Measurements from ENCODE around the gene F13A1.

Gene F13A1

GRCh38 chr6:6365242-6365641 lies 44.8 kb upstream of the F13A1 start:
- H3K4me3 ChIP-seq (ENCODE audit: insufficient read depth, low read length, poor library complexity, severe bottlenecking), result no peak overlapping the region
- no peaks in the 10 kb centered on the region for H3K9me3 ChIP-seq (ENCODE audit: insufficient read depth, low read length)
- no peak for TF ChIP-seq CTCF (IDR thresholded peaks at IDR 0.05; ENCODE audit: insufficient read depth, low read length, poor library complexity, severe bottlenecking)
- no peak for TF ChIP-seq EZH2phosphoT487 (conservative IDR thresholded peaks at IDR 0.05; ENCODE audit: low read length)

GRCh38 chr6:6362056-6362840 lies 41.8 kb upstream of the F13A1 start:
- no peak overlapping the region for H2AFZ ChIP-seq (ENCODE audit: low read depth, low read length, severe bottlenecking)
- H3F3A ChIP-seq (ENCODE audit: insufficient read depth), result no peaks in the 10 kb centered on the region
- H3K36me3 ChIP-seq (ENCODE audit: low read length), result no peaks in the 10 kb centered on the region
- no peaks in the 10 kb centered on the region for H3K9me3 ChIP-seq (ENCODE audit: insufficient read depth, low read length)
- H3K9me2 ChIP-seq (replicated peaks; ENCODE audit: insufficient read depth, low read length), result no peaks in the 10 kb centered on the region
- no peak for TF ChIP-seq CTCF (IDR thresholded peaks at IDR 0.05; ENCODE audit: insufficient read depth, low read length, poor library complexity, severe bottlenecking)
- no peak for TF ChIP-seq EZH2phosphoT487 (conservative IDR thresholded peaks at IDR 0.05; ENCODE audit: low read length)
- no peaks in the 10 kb centered on the region for H4K20me1 ChIP-seq (ENCODE audit: low read depth, low read length)
- H3K4me2 ChIP-seq (ENCODE audit: low read depth, low read length, poor library complexity, severe bottlenecking), result no peak overlapping the region
- no peak overlapping the region for H3K4me3 ChIP-seq (ENCODE audit: insufficient read depth, low read length, poor library complexity, severe bottlenecking)
- no peak overlapping the region for H3K9ac ChIP-seq (ENCODE audit: low read length)
- no peaks in the 10 kb centered on the region for H3K79me2 ChIP-seq (ENCODE audit: insufficient read depth, low read length)
- H3K27me3 ChIP-seq (ENCODE audit: low read length), result no peaks in the 10 kb centered on the region
- no peak overlapping the region for H3K27ac ChIP-seq (ENCODE audit: low read depth, low read length)

More at GRCh38 chr6:6365242-6365641, 44.8 kb upstream of the F13A1 start:
- no peak overlapping the region for H3K9ac ChIP-seq (ENCODE audit: low read length)
- no peaks in the 10 kb centered on the region for H3K27me3 ChIP-seq (ENCODE audit: low read length)
- H3K36me3 ChIP-seq (ENCODE audit: low read length), result no peaks in the 10 kb centered on the region
- no peaks in the 10 kb centered on the region for H3K9me2 ChIP-seq (replicated peaks; ENCODE audit: insufficient read depth, low read length)
- H2AFZ ChIP-seq (ENCODE audit: low read depth, low read length, severe bottlenecking), result no peak overlapping the region
- no peaks in the 10 kb centered on the region for H4K20me1 ChIP-seq (ENCODE audit: low read depth, low read length)
- no peaks in the 10 kb centered on the region for H3F3A ChIP-seq (ENCODE audit: insufficient read depth)
- no peak overlapping the region for H3K27ac ChIP-seq (ENCODE audit: low read depth, low read length)
- no peak overlapping the region for H3K4me2 ChIP-seq (ENCODE audit: low read depth, low read length, poor library complexity, severe bottlenecking)
- H3K79me2 ChIP-seq (ENCODE audit: insufficient read depth, low read length), result no peaks in the 10 kb centered on the region

- Histone ChIP-seq H3K4me2 (ENCODE audit: low read depth, low read length, poor library complexity, severe bottlenecking) (no peak overlapping the region), H3K79me2 (ENCODE audit: insufficient read depth, low read length) (no peaks in the 10 kb centered on the region), H3K9me2 (replicated peaks; ENCODE audit: insufficient read depth, low read length) (no peaks in the 10 kb centered on the region), H3K27ac (ENCODE audit: low read depth, low read length) (no peak overlapping the region), H2AFZ (ENCODE audit: low read depth, low read length, severe bottlenecking) (no peak overlapping the region), H3K9ac (ENCODE audit: low read length) (no peak overlapping the region), H3K36me3 (ENCODE audit: low read length) (no peaks in the 10 kb centered on the region), H3K27me3 (ENCODE audit: low read length) (no peaks in the 10 kb centered on the region), H3F3A (ENCODE audit: insufficient read depth) (no peaks in the 10 kb centered on the region), H3K9me3 (ENCODE audit: insufficient read depth, low read length) (no peaks in the 10 kb centered on the region), H3K4me3 (ENCODE audit: insufficient read depth, low read length, poor library complexity, severe bottlenecking) (no peak overlapping the region), H4K20me1 (ENCODE audit: low read depth, low read length) (no peaks in the 10 kb centered on the region)
- TF ChIP-seq CTCF (IDR thresholded peaks at IDR 0.05; ENCODE audit: insufficient read depth, low read length, poor library complexity, severe bottlenecking) (no peak), EZH2phosphoT487 (conservative IDR thresholded peaks at IDR 0.05; ENCODE audit: low read length) (no peak)
Observed at GRCh38 chr6:6357530-6357929, 37.1 kb upstream of the F13A1 start.
